WERI-Rb-1 (cell line): ENCODE data around the gene VPS37C.

Experiments
- DNase-seq: peaks from one replicate; pipeline ENCODE4 v3.0.0-alpha.2; 2020
- H3K27ac ChIP-seq: fragments of 250-450 bp; sonication (Bioruptor Pico); 2 replicates; pipeline ENCODE4 v1.5.1; 2020; ENCODE audit warnings: mild to moderate bottlenecking, moderate library complexity
- H3K27me3 ChIP-seq: fragments of 250-450 bp; sonication (Bioruptor Pico); 2 replicates; pipeline ENCODE4 v1.5.1; 2021; ENCODE audit warnings: mild to moderate bottlenecking, low read depth, moderate library complexity; ENCODE audit not compliant: insufficient read depth, severe bottlenecking
- H3K36me3 ChIP-seq: fragments of 250-450 bp; sonication (Bioruptor Pico); 2 replicates; pipeline ENCODE4 v1.5.1; 2020; ENCODE audit warnings: mild to moderate bottlenecking, moderate library complexity
- H3K4me3 ChIP-seq: 2 replicates; pipeline ENCODE4 v1.5.1; 2011; ENCODE audit warnings: low read depth, mild to moderate bottlenecking, control low read depth, low read length
- H3K9me3 ChIP-seq: fragments of 250-450 bp; sonication (Bioruptor Pico); 2 replicates; pipeline ENCODE4 v1.5.1; 2021; ENCODE audit warnings: mild to moderate bottlenecking, moderate library complexity; ENCODE audit not compliant: severe bottlenecking
- TF ChIP-seq, protein P1 (sequence below): IDR thresholded peaks from 2 replicates; pipeline ENCODE4 v1.5.1; 2011; ENCODE audit warnings: low read depth, mild to moderate bottlenecking, control low read depth, inconsistent platforms, low read length

Gene VPS37C

DNA sequence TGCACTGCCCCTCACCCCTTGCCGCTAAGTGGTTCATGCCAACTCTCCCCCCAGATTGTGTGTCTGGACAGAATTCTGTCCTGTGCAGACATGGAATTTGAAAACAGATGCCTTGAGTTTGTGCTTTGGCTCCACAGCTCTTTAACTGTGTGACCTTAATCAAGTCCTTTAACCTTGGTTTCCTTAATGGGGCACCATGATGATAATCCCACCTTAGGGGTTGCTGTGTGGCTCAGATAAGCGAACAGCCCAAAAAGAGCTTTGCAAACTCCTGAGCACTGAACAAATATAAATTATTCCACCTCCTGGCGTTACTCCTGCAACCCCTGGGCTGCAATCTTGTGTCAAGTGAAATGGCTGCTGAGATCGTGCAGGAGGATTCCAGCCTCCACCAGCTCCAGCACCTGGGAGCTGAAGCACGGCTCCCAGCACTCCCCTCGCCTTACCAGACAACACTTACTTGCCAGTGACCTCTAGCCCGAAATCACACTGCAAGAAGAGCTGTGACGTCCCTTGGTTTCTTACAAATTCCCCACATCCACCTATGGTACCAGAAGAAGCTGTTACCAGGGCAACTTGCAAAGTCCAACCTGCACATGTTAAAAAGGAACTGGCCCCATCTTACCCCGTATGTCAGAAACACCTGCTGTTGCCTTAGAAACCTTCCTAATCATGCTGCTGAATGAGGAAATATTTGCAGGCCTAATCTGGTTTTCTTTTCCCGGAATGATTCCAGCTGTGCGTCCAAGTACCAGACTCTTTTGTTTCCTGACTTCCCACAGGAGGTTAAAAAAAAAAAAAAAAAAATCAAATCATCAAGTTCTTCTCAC is 13.2 kb downstream of the VPS37C start:
- no peaks in the 10 kb centered on the region for H3K9me3 ChIP-seq
- TF ChIP-seq, protein P1, sequence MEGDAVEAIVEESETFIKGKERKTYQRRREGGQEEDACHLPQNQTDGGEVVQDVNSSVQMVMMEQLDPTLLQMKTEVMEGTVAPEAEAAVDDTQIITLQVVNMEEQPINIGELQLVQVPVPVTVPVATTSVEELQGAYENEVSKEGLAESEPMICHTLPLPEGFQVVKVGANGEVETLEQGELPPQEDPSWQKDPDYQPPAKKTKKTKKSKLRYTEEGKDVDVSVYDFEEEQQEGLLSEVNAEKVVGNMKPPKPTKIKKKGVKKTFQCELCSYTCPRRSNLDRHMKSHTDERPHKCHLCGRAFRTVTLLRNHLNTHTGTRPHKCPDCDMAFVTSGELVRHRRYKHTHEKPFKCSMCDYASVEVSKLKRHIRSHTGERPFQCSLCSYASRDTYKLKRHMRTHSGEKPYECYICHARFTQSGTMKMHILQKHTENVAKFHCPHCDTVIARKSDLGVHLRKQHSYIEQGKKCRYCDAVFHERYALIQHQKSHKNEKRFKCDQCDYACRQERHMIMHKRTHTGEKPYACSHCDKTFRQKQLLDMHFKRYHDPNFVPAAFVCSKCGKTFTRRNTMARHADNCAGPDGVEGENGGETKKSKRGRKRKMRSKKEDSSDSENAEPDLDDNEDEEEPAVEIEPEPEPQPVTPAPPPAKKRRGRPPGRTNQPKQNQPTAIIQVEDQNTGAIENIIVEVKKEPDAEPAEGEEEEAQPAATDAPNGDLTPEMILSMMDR, result no peak
- H3K27ac ChIP-seq, result no peak overlapping the region
- no peaks in the 10 kb centered on the region; the same call in none of the 2 replicates for H3K36me3 ChIP-seq
- no peaks in the 10 kb centered on the region for H3K27me3 ChIP-seq
- DNase-seq, result no peak
- H3K4me3 ChIP-seq, result no peak overlapping the region

DNA sequence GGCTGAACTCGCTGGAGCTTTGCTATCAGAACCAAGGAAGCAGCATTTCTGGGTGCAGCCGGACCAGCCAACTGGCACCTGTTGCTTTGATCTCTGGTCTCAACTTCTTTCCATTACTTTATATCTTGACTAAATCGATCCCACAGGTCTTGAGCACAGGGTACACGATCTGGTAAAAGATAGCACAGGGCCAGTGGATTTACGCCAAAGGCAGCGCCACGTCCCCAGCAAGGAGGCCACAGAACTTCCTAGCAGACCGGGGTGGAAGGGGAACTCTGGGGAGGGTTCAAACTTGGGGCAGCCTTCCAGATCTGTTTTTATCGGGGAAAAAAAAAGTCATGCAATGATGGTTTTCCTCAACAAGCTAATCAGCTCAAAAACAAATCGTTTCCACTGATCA is 14.0 kb downstream of the VPS37C start:
- H3K27ac ChIP-seq, result no peak overlapping the region
- TF ChIP-seq, protein P1, result no peak
- H3K4me3 ChIP-seq, result no peak overlapping the region
- H3K36me3 ChIP-seq, result no peaks in the 10 kb centered on the region; the same call in none of the 2 replicates
- no peaks in the 10 kb centered on the region for H3K27me3 ChIP-seq
- no peak for DNase-seq
- no peaks in the 10 kb centered on the region for H3K9me3 ChIP-seq

DNA sequence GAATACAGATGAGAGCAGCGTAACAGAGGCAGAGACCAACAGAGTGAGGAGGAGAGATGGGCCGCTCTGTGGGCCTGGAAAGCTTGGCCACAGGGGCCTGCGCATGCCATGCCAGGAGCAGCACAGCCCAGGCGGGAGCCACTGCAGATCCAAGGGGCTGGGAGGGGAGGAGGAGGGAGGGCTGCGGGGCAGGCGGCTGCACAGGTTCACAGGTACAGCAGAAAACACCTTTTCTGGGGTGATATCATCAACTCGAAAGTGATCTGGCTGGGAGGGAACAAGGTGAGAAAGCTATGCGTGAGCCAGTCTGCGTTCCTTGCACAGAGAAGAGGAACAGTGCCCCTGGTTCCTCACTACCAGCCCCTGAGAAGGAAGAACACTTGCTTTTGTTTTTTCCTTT is 14.8 kb downstream of the VPS37C start:
- H3K9me3 ChIP-seq, result no peaks in the 10 kb centered on the region
- TF ChIP-seq, protein P1, result no peak
- H3K27me3 ChIP-seq, result no peaks in the 10 kb centered on the region
- DNase-seq, result no peak
- H3K4me3 ChIP-seq, result no peak overlapping the region
- no peaks in the 10 kb centered on the region; the same call in none of the 2 replicates for H3K36me3 ChIP-seq
- no peak overlapping the region for H3K27ac ChIP-seq

DNA sequence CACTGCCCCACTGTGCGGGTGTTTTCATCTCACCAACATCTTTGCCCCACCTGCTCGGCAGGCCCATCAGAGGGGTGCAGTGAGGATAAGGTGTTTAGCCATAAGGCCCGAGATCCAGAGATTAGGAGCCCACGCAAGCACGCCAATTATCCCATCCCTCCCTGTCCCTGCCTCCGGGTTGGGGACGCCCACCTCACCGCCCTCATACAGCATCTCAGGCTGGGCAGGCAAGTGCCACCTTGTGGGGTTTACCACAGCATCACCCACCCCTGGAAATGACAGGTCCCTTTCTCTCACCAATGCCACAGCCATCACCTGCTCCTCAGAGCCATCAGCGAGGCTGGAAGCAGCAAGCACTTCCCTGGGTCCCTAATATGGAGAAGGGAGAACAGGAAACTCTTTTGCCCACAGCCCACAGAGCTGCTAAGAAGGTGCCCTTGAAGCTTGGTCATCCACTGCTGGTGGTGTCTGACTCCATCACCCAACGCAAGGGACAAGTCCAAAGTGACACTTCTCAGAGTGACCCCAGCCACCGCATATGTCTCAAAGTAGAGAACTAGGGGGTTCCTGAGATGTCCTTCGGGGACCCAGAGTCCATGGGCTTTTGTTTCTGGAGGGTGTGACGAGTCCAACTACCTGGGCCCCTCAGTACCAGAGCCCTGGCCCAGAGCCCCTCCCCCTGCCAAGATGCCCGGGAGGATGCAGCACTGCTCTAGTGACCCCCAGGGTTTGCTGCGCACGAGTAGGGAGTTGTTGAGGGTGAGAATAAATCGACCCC is 15.8 kb downstream of the VPS37C start:
- no peak for DNase-seq
- H3K27ac ChIP-seq, result no peak overlapping the region
- H3K4me3 ChIP-seq, result no peak overlapping the region

DNA sequence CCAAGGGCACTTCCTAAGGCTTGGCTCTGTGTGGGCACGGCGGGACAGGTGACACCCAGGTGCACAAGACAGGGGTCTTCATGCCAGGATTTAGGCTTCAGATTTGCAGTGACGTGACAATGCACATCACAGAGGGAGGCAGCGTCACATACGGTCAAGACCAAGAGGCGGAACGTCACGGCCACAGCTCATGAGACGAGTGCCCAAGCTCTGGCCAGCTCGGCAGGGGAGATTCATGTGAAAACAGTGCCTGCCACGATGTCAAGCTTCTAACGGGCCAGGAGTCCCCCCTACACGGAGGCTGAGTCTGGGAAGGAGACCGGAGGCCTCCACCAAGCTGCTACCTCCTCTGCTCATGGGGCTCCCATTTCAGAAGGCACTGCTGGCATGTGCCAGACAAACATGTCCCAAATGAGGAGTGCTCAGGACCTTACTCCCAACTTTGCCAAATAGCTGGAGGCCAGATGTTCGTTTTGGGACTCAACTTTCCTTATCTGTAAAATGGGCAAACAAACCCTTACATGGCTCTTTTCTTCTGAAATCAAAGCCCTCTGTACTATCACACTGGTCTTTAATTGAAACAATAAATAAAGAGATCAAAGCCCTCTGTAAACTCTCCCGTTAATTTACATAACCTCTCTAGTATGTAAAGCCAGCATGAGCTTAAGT is 16.6 kb downstream of the VPS37C start:
- Histone ChIP-seq H3K9me3 (no peaks in the 10 kb centered on the region), H3K27me3 (no peaks in the 10 kb centered on the region), H3K27ac (no peak overlapping the region), H3K4me3 (no peak overlapping the region), H3K36me3 (no peaks in the 10 kb centered on the region; the same call in none of the 2 replicates)
- TF ChIP-seq, protein P1, result no peak
- no peak for DNase-seq

More for the DNA sequence above, 15.8 kb downstream of the VPS37C start:
- Histone ChIP-seq H3K36me3 (no peaks in the 10 kb centered on the region; the same call in none of the 2 replicates), H3K9me3 (no peaks in the 10 kb centered on the region), H3K27me3 (no peaks in the 10 kb centered on the region)
- TF ChIP-seq, protein P1, result no peak
